Coronary artery (tissue), 2 donors: ENCODE measurements around the gene HHAT.

Experiments
- DNase-seq: peaks from one replicate; pipeline ENCODE4 v3.0.0-alpha.2; 2017; ENCODE audit warnings: low spot score
- H3K27ac ChIP-seq, 2 donors: fragments of 200-600 bp; sonication (generic); one replicate each; pipeline ENCODE4 v1.5.1; 2016 to 2019
- H3K4me3 ChIP-seq: fragments of 200-600 bp; sonication (generic); 2 replicates; pipeline ENCODE4 v1.5.1; 2016; ENCODE audit warnings: mild to moderate bottlenecking, moderate library complexity
- TF ChIP-seq, protein P1 (sequence below): fragments of 200-600 bp; sonication (generic); IDR thresholded peaks from one replicate; pipeline ENCODE4 v1.5.1; 2019; ENCODE audit warnings: antibody characterized with exemption

HHAT gene

DNA sequence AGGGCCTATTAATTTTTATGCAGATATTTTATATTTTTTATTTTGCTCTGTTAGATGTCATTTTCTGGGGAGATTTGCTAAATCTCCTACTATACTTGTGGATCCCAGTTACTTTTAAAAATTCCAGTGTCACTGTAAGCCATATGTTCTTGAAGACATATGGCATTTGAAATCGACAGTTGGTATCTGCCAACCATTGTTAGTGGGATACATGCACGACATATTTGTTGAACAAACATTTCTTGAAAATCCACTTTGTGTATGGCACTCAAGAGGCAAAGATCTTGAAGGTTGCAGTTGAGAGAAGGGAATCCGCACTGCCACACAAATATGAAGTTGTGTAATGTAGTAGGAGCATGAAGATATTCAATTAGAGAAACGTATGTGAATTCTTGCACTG, 287.7 kb downstream of the HHAT start:
- no peak for DNase-seq
- no peak overlapping the region for H3K27ac ChIP-seq
- H3K4me3 ChIP-seq: no peak overlapping the region
- TF ChIP-seq, protein P1, sequence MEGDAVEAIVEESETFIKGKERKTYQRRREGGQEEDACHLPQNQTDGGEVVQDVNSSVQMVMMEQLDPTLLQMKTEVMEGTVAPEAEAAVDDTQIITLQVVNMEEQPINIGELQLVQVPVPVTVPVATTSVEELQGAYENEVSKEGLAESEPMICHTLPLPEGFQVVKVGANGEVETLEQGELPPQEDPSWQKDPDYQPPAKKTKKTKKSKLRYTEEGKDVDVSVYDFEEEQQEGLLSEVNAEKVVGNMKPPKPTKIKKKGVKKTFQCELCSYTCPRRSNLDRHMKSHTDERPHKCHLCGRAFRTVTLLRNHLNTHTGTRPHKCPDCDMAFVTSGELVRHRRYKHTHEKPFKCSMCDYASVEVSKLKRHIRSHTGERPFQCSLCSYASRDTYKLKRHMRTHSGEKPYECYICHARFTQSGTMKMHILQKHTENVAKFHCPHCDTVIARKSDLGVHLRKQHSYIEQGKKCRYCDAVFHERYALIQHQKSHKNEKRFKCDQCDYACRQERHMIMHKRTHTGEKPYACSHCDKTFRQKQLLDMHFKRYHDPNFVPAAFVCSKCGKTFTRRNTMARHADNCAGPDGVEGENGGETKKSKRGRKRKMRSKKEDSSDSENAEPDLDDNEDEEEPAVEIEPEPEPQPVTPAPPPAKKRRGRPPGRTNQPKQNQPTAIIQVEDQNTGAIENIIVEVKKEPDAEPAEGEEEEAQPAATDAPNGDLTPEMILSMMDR: no peak

DNA sequence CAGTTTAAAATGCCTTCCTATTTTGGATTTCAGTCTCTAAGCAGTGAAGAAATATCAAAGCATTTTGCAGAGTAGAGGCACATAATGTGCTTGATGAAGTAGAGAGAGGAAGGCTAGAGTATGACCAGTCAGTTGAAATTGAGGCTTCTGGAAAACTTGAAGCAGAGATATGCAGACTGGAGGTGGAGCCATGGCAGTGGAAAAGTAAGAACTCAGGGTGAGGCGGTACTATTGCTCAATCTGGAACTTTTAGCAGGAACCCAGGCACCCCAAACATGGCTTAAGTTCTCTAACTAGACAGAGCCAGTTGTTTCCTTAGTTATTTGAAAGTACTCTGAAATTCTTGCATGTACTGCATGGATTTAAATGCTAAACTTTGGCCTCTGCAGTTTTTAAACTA, 288.6 kb downstream of the HHAT start:
- no peak for DNase-seq
- H3K27ac ChIP-seq: no peak overlapping the region
- TF ChIP-seq, protein P1: no peak
- no peak overlapping the region for H3K4me3 ChIP-seq

GRCh38 chr1:210618369-210618768, 289.7 kb downstream of the HHAT start:
- H3K27ac ChIP-seq: no peak overlapping the region
- DNase-seq: no peak
- no peak overlapping the region for H3K4me3 ChIP-seq
- TF ChIP-seq, protein P1: no peak

- no peak overlapping the region for H3K4me3 ChIP-seq
- TF ChIP-seq, protein P1: no peak
- H3K27ac ChIP-seq: no peak overlapping the region
- DNase-seq: no peak
These were observed 292.3 kb downstream of the HHAT start for GRCh38 chr1:210620867-210621488.

- H3K27ac ChIP-seq: no peak overlapping the region
- DNase-seq: no peak
- TF ChIP-seq, protein P1: no peak
- H3K4me3 ChIP-seq: no peak overlapping the region
These were observed 293.0 kb downstream of the HHAT start for GRCh38 chr1:210621712-210622111.

DNA sequence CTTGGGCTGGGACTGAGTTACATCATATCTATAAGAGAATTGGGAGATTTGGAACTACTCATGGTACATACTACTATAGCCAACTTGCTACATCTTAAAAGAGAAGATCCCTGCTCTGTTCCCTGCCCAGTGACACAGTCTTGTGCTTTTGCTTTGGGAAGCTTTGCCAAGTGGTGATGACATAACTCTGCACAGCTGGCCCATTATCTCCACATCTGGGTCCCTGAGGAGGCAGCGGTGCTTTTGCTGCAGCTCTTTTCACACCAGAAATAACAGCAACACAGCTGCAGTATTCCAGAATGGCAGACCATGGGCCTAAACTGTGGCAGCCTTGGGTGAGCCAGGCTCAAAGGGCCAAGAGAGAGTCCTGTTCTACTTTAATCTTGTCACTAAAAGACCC, 296.0 kb downstream of the HHAT start:
- DNase-seq: no peak
- Histone ChIP-seq H3K4me3 (no peak overlapping the region), H3K27ac (no peak overlapping the region)
- TF ChIP-seq, protein P1: no peak

GRCh38 chr1:210625715-210626114, 297.0 kb downstream of the HHAT start:
- no peak for DNase-seq
- Histone ChIP-seq H3K27ac (no peak overlapping the region), H3K4me3 (no peak overlapping the region)
- TF ChIP-seq, protein P1: no peak
